Ovary (tissue), 9 donors: ENCODE data around the gene MAST4. TPM values are rescaled to one million over a fixed set of nuclear protein-coding genes. Genes with fewer than 3 reads are reported as not detected.
A peak's percentile ranks its signal among the peaks of the same experiment; 100 is the strongest.

Experiments used
- DNase-seq, 5 donors: peaks; one replicate each; pipeline ENCODE4 v3.0.0-alpha.2; 2019 to 2020
- H3K27ac ChIP-seq, 2 donors: fragments of 200-600 bp; one replicate each; pipeline versions ENCODE4 v1.5.1 to v1.8.0; 2019 to 2022
- H3K27me3 ChIP-seq: fragments of 200-600 bp; one replicate; pipeline ENCODE4 v1.8.0; 2022
- H3K36me3 ChIP-seq: fragments of 200-600 bp; sonication (generic); one replicate; pipeline ENCODE4 v1.5.1; 2019
- H3K4me1 ChIP-seq: one replicate; pipeline ENCODE4 v1.8.1; 2013; ENCODE audit warnings: mild to moderate bottlenecking, moderate library complexity; ENCODE audit not compliant: insufficient read depth
- H3K4me3 ChIP-seq: fragments of 200-600 bp; sonication (generic); one replicate; pipeline ENCODE4 v1.5.1; 2017
- H3K9me3 ChIP-seq, 2 donors: fragments of 200-600 bp in 1 of 2; sonication (generic) in 1 of 2; one replicate each; pipeline versions ENCODE4 v1.5.1 to v1.8.1; 2013 to 2019; ENCODE audit warnings: mild to moderate bottlenecking in 1 of 2, moderate library complexity in 1 of 2
- EP300 ChIP-seq: sonication (generic); formaldehyde crosslinking; IDR thresholded peaks from one replicate; pipeline ENCODE4 v1.6.1; 2017; ENCODE audit warnings: antibody characterized with exemption
- POLR2A ChIP-seq: fragments of 450-650 bp; IDR thresholded peaks from one replicate; pipeline ENCODE4 v1.6.1; 2017; ENCODE audit warnings: antibody characterized with exemption, mild to moderate bottlenecking, moderate library complexity
- WGBS, 3 donors: extraction: QIAGEN DNeasy Blood & Tissue Kit in 1 of 3; methylation state at CpG; one replicate each; pipeline versions ENCODE4 v1.1.5 to v1.1.7; 2013 to 2017; 5-methylcytosine and 5-hydroxymethylcytosine counted together
- intact Hi-C, 4 donors: fragments of 100-400 bp; cut with DNase I; formaldehyde crosslinking; loops; one replicate each; pipeline versions ENCODE4 v1.11.0 to v1.15.1; 2022 to 2023
- polyA plus RNA-seq, 2 donors: library from polyadenylated mRNA; stranded (reverse); fragments of 200-250 nt in 1 of 2; fragments of 350-450 nt in 1 of 2; fragmentation: Illumina TruSeq in 1 of 2; extraction: RNeasy Lipid Tissue Mini Kit (QIAGEN cat#74804) in 1 of 2; gene quantifications; one replicate each; pipeline ENCODE4 v1.2.3, GENCODE V29; 2013 to 2014
- total RNA-seq, 7 donors: library from RNA; depleted of rRNA in 2 of 7; stranded (reverse); fragments of >200 nt in 2 of 7; fragmentation: NEBNext Ultra II Directional in 3 of 7; extraction: Animal tissue kit (Norgen Biotek cat#: 25700) in 3 of 7; gene quantifications; one replicate each; pipeline versions ENCODE4 v1.1.0 to v1.2.4, GENCODE V29; 2016 to 2023
- TF ChIP-seq, protein P1 (sequence below), 3 donors: fragments of 450-650 bp in 2 of 3; fragments of 200-600 bp in 1 of 3; IDR thresholded peaks; one replicate each; pipeline versions ENCODE4 v1.5.1 to v1.8.0; 2016 to 2022; ENCODE audit warnings: antibody characterized with exemption in 3 of 3, mild to moderate bottlenecking in 1 of 3
- donor health status: DM: no; HTN: no; CAD: no; lungs with moderate emphysema.
- donor health status: DM: no; HTN: no; CAD: no.
- donor health status: Bipolar disorder and iron deficiency.
- donor health status: DM: yes; HTN: yes; CAD: no.
- donor health status: DM: no; HTN: no; CAD: no.
- donor health status: DM: yes; HTN: yes; CAD: no.

The MAST4 gene
- total and polyA plus RNA-seq, 9 donors = 11.6 to 86.3 (median 57.6) TPM

DNA sequence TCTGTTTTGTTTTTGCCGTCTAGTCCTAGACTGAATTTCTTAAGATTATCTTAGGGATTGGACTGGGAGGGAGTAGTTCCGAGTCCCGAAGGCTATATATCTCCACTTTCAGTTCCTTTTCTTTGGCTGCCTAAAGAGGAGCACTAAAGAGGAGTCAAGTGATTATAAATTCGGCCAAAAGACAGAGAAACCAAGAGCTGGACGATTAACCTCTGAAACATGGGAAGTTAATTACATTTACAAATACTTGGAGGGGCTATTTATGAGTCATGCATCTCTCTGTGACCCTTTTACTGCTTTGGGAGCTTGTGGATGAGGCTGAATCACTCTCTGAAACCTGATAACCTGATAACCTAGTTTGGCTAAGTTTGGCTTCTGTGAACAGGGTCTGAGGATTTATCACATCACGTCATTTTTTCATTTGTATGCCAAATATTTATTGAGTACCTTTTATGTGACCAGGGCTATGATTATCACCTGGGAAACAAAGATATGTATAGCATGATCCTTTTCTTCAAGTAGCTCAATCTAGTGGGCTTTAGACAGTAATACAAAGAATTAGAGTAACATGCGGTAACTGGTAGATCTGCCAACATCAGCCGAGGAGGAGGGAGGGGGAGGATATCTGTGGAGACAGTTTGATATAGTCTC is 419.5 kb downstream of the MAST4 start:
- TF ChIP-seq POLR2A (no peak), EP300 (no peak)
- TF ChIP-seq, protein P1, sequence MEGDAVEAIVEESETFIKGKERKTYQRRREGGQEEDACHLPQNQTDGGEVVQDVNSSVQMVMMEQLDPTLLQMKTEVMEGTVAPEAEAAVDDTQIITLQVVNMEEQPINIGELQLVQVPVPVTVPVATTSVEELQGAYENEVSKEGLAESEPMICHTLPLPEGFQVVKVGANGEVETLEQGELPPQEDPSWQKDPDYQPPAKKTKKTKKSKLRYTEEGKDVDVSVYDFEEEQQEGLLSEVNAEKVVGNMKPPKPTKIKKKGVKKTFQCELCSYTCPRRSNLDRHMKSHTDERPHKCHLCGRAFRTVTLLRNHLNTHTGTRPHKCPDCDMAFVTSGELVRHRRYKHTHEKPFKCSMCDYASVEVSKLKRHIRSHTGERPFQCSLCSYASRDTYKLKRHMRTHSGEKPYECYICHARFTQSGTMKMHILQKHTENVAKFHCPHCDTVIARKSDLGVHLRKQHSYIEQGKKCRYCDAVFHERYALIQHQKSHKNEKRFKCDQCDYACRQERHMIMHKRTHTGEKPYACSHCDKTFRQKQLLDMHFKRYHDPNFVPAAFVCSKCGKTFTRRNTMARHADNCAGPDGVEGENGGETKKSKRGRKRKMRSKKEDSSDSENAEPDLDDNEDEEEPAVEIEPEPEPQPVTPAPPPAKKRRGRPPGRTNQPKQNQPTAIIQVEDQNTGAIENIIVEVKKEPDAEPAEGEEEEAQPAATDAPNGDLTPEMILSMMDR (IDR thresholded peaks at IDR 0.05) = no peak
- Histone ChIP-seq H3K27ac (no peak overlapping the region), H3K27me3 (no peaks in the 10 kb centered on the region), H3K36me3 (no peaks in the 10 kb centered on the region), H3K4me1 (peaks cover 6% of the 10 kb centered on the region), H3K9me3 (no peaks in the 10 kb centered on the region), H3K4me3 (peak overlapping the region; percentile 17)
- intact Hi-C loops = no loop called here
- 16 to 19% (median 17%) methylated on average over 8 of the region's 8 CpGs for WGBS, 3 donors
- DNase-seq = no peak

DNA sequence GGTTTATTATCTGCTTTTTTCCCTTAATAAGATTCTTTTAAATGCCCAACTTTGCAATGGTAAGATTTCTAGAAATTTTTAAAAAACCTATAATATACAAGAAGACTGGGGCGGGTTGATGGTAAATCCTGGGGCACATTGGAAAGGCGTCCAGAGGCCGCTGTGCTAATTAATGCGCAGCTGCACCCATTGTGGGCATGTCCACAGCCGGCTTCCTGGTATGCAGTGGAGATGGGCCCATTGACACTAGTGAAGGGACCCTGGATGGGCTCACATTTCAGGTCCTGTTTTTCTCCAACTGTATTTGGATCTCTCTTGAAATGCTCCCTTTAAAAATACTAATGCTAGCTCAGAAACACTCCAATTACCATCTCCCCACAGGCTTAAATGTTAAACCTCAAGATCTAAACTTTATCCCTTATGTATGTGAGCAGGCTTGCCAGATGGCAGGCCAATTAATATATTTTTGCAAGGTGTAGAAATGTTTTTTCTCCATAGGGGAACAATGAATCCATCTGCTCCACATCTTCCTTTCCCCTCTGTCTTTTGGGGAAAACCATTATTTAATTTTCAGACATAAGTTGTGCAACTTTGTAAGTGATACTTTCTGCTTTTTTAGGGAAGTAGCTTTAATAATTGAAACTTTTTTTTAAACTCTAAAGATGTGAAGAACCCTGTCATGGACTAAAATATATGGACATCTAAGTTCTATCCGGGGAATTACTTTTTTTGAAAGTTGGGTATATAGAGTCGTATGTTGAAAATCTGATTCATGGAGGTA is 423.1 kb downstream of the MAST4 start:
- Histone ChIP-seq H3K9me3 (no peaks in the 10 kb centered on the region), H3K36me3 (no peaks in the 10 kb centered on the region), H3K4me3 (no peak overlapping the region), H3K27me3 (no peaks in the 10 kb centered on the region), H3K27ac (no peak overlapping the region), H3K4me1 (peaks cover 2% of the 10 kb centered on the region)
- no peak for DNase-seq
- TF ChIP-seq, protein P1 (IDR thresholded peaks at IDR 0.05) = no peak
- TF ChIP-seq EP300 (no peak), POLR2A (no peak)
- WGBS, 3 donors = 95 to 98% (median 96%) methylated on average over 7 of the region's 7 CpGs
- intact Hi-C loops = no loop called here

DNA sequence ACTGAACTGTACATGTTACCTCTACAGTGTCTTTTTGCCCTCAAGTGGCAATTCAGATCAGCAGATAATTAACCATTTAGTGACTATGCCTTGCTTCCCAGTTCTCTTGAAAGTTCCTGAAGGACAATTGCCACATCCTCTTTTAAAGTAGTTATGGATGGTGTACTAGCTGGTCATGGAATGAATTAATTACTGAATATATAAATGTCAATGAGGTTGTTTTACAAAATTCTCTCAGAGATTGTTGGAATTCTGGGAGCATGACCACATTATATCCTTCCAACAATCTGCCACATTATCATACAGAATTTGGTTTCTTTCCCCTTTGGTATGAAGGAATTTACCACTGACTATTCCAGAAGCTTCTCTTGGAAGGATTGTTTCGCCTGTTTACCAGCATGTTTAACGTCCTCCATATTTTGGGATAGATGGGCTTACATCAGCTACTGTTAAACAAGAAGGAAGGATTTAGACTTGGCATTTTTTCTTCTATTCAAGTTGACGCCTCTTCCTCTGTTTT is 424.0 kb downstream of the MAST4 start:
- H3K9me3 ChIP-seq = no peaks in the 10 kb centered on the region
- WGBS, 3 donors = 91 to 96% (median 96%) methylated on average over 3 of the region's 3 CpGs
- H3K4me3 ChIP-seq = no peak overlapping the region
- no peaks in the 10 kb centered on the region for H3K36me3 ChIP-seq
- no peak overlapping the region for H3K27ac ChIP-seq
- peaks cover 2% of the 10 kb centered on the region for H3K4me1 ChIP-seq
- intact Hi-C loops = no loop called here
- no peaks in the 10 kb centered on the region for H3K27me3 ChIP-seq
- no peak for DNase-seq
- TF ChIP-seq, protein P1 (IDR thresholded peaks at IDR 0.05) = no peak
- no peak for TF ChIP-seq EP300
- TF ChIP-seq POLR2A = no peak

DNA sequence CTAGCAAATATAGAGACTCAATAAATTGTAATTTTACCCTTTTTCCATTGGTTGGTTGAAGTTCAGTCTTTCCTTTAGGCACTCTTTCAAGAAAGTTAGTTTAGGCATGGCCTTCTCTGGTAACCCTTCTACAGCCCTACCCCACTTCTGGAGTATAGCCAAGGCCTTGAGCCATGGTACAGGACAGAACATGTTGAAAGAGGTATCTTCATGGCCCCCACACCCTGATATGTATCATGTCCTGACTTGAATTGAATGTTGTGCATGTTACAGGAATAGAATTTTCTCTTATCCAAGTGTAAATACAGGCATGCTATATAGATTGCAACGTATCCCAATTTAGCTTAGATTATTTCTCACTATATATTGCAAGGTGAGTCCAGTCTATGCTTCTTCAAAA is 424.8 kb downstream of the MAST4 start:
- H3K9me3 ChIP-seq = no peaks in the 10 kb centered on the region
- no peak overlapping the region for H3K4me3 ChIP-seq
- no peaks in the 10 kb centered on the region for H3K36me3 ChIP-seq
- intact Hi-C loops = no loop called here
- no peak overlapping the region for H3K27ac ChIP-seq
- no peak for DNase-seq
- TF ChIP-seq POLR2A (no peak), EP300 (no peak)
- TF ChIP-seq, protein P1 (IDR thresholded peaks at IDR 0.05) = no peak
- WGBS, 3 donors = 92 to 98% (median 95%) methylated on average over 1 of the region's 1 CpG
- H3K4me1 ChIP-seq = no peaks in the 10 kb centered on the region
- H3K27me3 ChIP-seq = no peaks in the 10 kb centered on the region
